Measurements from ENCODE around the gene GPR107.

The GPR107 gene

DNA sequence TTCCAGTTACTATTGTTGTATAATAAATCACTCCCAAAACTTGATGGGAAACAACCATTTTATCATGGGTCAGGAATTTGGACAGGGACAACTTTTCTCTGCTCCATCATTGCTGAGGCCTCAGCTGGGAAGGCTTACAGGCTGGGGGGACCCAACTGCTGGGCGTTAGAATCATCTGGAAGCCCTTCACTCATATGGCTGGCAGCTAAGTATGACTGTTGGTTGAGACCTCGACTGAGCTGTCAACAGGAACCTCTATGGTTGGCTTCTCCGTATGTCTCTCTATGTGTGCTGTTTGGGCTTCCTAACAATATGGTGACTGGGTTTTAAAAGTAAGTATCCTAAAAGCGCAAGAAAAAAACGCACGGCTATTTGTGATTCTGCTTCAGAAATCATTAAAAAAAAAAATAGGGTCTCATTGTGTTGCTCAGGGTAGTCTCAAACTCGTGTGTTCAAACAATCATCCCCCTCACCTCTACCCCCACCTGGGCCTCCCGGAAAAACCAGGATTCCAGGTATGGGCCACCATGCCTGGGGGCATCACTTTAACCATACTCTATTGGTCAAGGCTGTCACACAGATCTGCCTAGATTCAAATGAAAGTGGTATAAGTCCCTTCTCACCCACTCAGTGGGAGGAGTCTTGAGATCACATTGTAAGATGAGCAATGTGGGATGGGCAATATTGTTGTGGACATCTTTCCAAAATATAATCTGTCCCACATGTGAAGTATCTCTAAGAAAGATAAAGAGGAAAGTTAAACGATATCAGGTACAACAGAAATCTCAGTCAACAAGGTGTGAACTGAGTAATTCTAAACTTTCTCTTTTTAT, 26.0 kb upstream of the GPR107 start:
- in situ Hi-C loops (cut with MboI; ENCODE audit: low sequenced_read_pairs): no loop called here

DNA sequence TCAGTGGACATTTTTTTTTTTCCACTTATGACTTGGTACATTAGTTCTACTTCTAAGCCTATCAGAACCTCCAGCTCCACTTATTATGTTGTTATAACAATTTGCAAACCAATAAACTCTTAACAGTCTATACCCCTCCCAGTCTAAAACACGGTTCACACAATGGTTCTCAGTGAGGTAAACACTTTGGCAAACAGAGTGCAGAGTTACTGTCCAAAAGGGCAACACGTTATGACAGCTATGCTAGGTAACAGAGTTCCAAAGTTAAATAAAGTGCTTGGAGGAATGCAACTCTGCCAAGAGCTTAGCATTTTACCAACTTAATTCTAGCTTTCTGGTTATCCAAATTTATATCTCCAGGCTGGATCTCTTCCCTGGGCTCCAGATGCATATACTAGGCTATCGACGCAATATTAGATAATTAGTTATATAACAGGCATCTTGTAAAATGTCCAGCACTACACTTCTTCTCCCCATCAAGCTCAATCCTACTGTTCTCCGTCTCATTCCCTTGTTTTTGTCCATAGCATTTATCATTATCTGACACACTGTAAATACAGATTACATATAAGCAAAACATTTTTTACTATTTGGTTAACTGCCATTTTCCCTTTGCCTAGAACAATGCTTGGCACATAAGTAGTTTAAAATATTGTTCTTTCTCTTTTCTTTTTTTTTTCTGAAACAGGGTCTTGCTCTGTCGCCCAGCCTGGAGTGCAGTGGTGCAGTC, 25.0 kb upstream of the GPR107 start:
- in situ Hi-C loops (cut with MboI; ENCODE audit: low sequenced_read_pairs): no loop called here

DNA sequence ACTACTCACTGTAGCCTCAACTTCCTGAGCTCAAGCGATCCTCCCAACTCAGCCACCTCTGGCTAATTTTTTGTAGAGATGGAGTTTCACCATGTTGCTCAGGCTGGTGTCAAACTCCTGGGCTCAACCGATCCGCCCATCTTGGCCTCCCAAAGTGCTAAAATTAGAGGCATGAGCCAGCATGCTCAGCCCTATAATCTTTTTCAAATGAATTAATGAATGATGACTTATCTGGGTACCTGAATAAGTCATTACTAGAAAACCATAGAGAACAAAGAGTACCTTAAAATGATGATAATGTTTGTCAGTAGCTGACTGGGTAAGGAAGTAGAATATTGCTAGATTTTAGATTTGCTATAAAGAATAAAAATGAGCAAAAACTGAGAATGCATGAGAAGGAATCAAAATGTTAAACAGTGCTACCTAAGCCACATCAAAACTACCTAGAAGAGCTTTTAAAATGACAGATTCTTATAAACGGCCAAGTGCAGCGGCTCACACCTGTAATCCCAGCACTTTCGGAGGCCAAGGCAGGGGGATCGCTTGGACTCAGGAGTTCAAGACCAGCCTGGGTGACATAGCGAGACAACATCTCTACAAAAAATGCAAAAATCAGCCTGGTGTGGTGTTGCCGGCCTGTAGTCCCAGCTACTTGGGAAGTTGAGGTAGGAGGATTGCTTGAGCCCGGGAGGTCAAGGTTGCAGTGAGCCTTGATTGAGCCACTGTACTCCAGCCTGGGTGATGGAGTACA, 24.3 kb upstream of the GPR107 start:
- in situ Hi-C loops (cut with MboI; ENCODE audit: low sequenced_read_pairs): no loop called here

DNA sequence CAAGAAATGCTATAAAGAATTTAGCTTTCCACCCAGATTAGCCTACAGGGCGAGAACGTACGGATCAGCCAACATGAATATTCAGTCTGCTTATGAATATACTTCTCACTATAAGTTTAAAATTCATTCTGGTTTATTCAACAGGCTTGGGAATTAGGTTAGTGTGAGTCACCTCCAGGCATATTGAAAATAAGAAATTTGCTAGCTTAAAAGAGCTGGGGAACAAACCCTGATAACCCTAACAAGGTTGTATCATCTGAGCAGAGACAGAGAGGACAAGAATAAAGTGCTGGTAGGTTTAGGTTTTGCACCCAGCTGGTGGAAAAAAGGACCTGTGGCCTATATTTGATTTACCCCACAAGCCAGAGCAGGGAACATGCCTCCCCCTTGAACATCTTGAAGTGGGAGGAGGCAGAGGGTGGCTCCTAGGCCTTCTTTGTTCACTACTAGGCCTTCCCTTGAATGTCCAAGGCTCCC, 23.0 kb upstream of the GPR107 start:
- in situ Hi-C loops (cut with MboI; ENCODE audit: low sequenced_read_pairs): no loop called here

DNA sequence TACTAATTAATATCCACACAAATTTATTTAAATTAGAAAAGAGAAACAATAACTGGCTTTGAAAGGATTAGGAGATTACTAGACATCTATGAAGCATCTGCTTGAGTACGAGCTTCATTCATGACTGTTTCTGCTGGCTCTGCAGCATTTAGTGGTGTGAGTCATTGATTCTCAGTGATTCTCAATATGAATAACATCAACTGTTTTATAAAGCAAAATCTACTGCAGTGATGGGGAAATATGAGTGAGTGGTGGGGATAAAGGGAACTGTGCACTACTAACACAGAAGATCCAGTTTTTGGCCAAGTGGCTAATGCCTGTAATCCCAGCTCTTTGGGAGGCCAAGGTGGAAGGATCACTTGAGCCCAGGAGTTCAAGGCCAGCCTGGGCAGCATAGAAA, 19.1 kb upstream of the GPR107 start:
- in situ Hi-C loops (cut with MboI; ENCODE audit: low sequenced_read_pairs): no loop called here

DNA sequence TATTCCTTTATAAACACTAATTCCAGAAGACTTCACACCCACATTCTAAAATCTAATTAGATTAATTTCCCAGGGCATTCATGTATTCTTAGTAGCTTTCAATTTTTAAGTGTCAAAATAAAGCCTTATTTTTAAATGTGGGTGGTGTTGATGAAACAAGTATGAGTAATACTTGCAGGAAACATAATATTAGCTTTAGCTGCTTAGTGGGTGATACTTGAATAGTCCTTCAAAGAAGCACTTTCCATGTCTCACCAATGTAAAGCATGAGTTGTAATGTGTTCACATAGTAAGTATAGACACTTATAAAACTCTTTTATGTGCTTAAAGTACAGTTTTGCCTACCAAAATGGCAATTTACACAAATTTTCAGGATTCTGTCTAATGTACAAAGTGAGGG, 17.6 kb upstream of the GPR107 start:
- in situ Hi-C loops (cut with MboI; ENCODE audit: low sequenced_read_pairs): no loop called here

DNA sequence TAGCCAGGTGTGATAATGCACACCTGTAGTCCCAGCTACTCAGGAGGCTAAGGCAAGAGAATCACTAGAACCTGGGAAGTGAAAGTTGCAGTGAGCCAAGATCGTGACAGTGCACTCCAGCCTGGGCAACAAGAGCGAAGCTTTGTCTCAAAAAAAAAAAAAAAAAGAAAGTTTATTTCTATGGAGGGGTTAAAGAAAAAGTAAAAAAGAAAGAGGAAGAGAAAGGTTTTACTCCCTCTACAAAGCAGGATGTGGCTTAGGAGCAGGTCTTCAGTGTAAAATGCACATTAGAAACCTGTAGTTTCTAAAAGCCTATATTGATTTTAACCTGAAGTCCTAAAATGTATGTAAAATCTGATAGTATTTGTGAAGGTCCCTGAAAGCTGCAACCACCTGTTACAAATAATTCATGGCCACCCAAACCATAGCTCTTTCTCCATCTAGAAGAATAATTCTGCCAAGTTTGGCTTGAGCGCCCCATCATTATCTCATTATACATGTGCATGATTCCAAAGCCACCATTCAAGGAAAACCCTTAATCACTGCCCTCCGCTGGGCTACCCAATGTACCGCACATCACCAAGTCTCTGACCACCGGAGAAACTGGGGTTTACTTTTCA, 14.1 kb upstream of the GPR107 start:
- in situ Hi-C loops (cut with MboI; ENCODE audit: low sequenced_read_pairs): no loop called here

DNA sequence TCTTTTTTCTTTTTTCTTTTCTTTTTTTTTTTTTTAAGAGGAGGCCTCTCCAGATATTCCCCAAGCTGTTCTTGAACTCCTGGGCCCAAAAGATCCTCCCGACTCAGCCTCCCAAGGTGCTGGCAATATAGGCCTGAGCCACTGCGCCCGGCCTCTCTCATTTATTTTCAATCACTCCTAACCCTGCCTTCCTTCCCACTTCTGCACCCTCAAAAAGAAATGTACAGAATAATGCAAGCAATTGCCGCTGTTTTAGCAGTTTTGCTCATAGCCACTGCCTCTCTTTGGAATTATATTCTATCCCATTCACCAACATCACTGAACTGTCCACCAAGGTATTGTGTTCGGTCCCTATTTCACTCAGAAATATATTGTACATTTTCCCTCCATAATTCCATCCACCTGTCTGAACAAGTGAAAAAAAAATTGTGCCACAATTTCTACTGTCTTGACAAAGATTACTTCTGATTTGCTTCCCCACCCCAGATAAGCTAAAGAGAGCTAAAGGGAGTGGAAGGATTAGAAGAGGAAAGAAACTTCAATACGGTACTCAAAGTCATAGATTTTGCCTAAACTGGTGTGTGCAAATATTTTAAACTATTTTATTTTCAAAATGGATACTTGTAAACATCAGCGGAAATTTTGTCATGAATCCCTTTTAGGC, 12.6 kb upstream of the GPR107 start:
- in situ Hi-C loops (cut with MboI; ENCODE audit: low sequenced_read_pairs): no loop called here

DNA sequence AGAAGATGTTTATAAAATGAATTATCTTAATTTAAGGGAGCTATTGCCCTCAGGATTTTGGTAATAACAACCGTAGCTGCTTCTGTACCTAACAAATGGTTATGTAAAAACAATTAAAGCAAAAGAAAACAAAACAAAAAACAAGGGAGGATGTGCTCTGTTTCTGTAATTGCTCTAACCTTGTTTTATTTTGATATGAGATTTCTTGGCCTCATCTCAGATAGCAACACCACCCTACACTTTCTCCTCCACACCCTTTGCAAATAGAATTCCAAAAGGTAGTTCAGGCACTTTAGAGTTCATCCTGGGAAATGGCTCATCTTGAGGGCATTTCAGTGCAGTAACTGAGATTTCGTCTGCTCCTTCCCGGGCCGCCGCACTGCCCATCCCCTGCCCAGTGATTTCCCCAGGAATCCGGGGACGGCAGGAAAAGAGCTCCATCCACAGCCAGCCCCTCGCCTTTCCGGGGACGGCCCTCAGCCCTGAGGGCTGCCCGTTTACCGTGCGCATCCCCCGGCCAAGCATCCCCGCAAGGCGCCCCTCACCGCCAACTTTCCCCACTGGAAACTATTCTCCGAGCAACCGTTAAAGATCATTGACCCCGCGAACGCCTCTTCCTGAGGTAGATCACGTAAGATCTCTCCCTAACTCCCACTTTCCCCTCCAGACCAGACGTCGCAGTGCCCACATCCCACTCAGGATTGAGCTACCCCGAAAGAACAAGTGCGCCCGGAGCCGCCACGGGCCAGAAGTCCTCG, 11.9 kb upstream of the GPR107 start:
- in situ Hi-C loops (cut with MboI; ENCODE audit: low sequenced_read_pairs): no loop called here

DNA sequence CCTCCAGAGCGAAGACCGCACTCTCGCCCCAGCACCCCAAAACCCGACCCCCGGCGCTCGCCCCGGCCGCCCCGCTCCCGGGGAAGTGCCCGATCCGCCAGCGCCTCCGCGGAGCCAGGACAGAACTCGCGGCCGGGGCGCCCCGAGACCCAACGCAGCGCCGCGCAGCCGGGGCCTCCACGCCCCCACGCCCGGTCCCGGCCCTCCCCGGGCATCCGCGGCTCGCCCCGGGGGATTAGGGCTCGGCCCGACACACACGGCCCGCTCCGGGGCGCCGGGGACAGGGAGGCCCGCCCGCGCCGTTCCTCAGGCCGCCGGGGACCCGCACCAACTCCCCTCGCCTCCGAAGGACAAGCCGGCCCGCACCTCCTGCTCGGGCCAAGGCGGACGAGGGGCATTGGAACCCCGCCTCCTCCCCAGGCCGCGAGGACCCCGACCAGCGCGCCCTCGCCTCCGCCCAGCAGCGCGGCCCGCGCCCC, 11.3 kb upstream of the GPR107 start:
- in situ Hi-C loops (cut with MboI; ENCODE audit: low sequenced_read_pairs): no loop called here

DNA sequence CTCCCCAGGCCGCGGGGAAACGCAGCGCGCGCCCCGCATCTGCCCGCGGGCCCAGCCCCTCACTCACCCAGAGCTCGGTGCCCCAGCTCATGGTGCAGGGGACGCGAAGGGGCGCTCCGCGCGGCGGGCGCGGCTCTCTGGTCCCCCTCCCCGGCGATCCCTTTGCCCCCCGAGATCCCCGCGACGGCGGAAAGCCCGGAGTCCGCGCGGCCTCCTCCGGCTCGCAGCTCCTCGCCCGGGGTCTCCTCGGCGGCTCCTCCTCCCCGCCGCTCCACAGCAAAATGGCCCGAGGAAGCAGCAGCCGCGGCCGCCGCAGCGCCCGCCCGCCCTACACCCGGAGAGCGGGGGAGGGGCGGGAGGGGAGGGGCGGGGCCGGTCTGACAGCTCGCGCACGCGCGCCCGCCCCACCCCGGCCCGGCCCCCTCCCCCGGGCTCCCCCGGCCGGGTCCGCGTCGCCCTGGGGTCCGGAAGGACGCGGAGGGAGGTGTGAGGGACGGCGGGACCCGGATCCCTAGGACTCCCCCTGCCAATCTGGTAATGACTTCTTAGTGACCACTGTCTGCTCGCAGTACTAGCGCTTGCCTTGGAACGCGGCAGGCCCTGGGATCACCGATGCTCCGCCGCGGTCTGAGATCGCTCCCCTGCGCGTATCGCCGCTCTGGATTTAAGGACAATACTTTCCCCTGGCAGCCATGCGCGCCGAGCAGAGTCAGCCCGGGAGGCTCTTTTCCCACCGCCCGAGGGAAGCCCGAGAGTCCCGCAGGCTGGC, 10.6 kb upstream of the GPR107 start, which contains the start of gene FNBP1:
FNBP1 (minus strand) TSS at position 305 of the 769 bp plus-strand sequence; CDS start at position 91, 214 bp downstream.
- in situ Hi-C loops (cut with MboI; ENCODE audit: low sequenced_read_pairs): no loop called here

DNA sequence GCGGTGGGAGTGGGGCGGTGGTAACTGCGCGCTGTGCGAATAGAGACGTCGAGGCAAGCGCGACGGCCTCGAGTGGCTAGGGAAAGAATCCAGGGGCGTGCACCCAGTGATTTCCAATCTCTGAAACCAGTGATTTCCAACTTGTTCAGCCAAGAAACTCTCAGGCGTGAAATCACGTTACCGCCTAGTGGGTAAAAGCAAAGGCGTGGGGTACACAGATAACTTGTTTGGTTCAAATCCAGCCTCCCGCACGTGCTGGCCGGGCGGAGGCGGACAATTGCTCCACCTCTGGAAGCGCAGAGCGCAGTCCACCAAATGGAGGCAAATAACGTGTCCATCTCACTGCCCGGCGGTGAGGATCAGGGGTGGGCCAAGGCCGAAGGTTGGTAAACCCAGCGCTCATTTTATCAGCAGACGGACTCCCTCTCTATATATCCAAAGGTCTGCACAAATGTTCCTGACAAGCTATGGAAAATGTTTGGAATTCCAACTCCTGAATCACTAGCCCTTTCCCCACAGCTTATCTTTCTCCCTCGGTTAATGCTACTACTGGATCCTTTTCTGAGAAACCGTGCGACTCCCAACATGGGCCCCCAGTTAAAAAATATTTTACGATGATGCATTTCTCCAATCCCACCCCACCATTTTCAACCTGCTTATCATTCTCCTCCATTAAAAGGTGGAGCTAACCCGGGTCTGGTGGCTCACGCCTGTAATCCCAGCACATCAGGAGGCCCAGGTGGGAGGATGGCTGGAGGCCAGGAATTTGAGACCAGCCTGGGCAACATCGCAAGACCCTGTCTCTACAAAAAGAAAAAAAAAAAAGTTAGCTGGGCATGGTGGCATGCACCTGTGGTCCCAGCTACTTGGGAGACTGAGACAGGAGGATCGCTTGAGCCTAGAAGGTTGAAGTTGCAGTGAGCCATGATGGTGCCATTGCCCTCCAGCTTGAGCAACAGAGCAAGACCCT, 9.8 kb upstream of the GPR107 start:
- in situ Hi-C loops (cut with MboI; ENCODE audit: low sequenced_read_pairs): no loop called here

DNA sequence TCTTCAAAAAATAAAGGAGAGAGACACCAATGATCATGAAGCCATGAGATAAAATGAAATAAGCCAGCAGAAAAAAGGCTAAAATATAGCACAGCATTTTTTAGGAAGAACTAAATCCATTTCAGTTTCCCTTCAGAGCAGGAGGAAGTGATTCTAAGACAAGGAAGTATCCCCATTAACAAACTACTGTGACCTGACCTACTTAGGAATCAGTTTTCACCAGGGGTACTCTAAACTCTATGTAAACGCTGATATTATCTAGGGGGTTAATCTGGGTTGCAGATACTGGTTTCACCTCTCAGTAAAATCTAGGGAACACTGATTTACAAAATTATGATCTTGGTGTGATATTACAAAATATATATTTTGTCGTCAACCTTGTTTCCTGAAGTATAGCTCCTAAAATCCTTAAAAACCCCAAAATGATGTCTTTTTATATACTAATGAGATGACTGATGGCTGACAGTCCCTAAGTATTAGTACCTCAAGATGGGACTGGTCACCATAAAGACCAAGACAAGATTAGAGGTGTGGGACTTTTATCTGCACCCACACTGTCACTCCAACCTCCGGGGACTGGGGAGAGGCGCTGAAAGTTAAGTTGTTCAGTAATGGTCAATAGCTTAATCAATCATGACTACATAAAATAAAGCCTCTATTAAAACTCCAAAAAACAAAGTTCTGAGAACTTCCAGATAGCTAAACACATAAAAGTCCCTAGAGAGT, 7.8 kb upstream of the GPR107 start:
- in situ Hi-C loops (cut with MboI; ENCODE audit: low sequenced_read_pairs): no loop called here

DNA sequence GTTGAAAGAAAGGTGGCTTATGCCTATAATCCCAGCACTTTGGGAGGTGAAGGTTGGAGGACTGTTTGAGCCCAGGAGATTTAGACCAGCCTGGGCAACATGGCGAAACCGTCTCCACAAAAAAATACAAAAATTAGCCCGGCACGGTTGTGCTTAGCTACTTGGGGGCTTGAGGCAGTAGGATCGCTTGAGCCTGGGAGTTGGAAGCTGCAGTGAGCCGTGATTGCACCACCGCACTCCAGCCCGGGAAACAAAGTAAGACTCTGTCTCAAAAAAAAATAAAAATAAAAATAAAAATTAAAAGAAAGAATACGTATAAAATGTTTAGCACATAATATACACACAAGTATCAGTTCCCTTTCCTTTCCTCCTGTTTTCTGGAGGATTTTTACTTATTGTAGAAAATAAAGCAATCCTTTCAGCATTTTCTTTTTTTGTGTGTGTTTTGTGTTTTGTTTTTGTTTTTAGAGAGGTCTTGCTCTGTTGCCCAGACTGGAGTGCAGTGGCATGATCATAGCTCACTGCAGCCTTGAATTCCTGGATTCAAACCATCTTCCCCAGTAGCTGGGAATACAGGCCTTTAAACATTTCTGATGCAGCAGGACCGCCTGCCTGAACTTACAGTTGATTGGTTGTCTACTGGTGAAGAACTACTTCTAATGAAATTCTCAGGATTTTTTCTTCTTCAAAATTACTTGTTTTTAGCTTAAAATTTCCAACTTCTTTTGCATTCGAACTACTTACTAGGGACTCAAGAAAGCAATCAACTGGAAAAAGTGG, 4.1 kb upstream of the GPR107 start:
- in situ Hi-C loops (cut with MboI; ENCODE audit: low sequenced_read_pairs): no loop called here

DNA sequence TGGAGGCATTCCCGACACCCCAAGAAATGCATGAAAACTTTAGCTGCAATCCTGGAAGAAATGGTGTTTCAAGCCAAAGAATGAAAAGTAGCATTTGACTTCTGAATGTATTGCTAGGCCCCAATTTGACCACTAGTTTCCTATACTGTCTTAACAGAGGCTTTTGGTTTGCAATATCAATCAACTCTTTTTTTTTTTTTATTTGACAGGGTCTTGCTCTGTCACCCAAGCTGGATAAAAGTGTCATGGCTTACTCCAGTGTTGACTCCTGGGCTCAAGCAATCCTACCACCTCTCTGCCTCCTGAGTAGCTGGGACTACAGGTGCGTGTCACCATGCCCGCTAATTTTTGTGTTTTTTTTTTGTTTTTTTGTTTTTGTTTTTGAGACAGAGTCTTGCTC, 3.2 kb upstream of the GPR107 start:
- in situ Hi-C loops (cut with MboI; ENCODE audit: low sequenced_read_pairs): no loop called here

DNA sequence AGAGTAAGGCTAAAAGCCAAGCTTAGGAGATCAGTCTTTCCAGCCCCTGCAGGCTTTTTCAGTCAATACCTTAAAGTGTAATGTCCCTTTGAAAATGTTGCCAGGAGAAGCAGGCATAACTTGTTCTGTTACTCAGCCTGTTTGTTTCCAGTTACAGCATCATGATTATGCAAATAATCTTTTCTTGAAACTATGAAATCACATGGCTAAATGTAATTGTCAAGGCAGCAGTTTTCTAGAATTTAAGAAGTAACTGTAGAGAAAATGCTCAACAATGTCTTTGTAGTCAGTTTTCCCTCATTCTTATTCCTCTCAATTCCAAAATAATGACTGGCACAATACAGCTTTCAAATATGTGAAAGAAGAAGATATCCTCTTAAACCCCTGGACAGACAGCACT, 1.9 kb upstream of the GPR107 start:
- in situ Hi-C loops (cut with MboI; ENCODE audit: low sequenced_read_pairs): no loop called here
